BLaER1 treated with 17β-estradiol and CSF1 and Interleukin-3, amounts not matched to agents 10 nM and 100 nM (cell line): ENCODE results near the gene ENDOV.

Experiments used
- H3K27ac ChIP-seq, 11 experiments: shearing (Covaris generic); formaldehyde crosslinking; 2 replicates each; pipeline ENCODE4 v1.8.1; 2022
- H3K27me3 ChIP-seq, 11 experiments: shearing (Covaris generic); formaldehyde crosslinking; 2 replicates each; pipeline ENCODE4 v1.8.1; 2022
- H3K36me3 ChIP-seq, 11 experiments: shearing (Covaris generic); formaldehyde crosslinking; 2 replicates each; pipeline ENCODE4 v1.8.1; 2022
- H3K4me1 ChIP-seq, 10 experiments: shearing (Covaris generic); formaldehyde crosslinking; 2 replicates each; pipeline ENCODE4 v1.8.1; 2022
- H3K4me2 ChIP-seq, 11 experiments: shearing (Covaris generic); formaldehyde crosslinking; 2 replicates each; pipeline ENCODE4 v1.8.1; 2022
- H3K4me3 ChIP-seq, 10 experiments: shearing (Covaris generic); formaldehyde crosslinking; 2 replicates each; pipeline ENCODE4 v1.8.1; 2022
- H3K9ac ChIP-seq, 11 experiments: shearing (Covaris generic); formaldehyde crosslinking; 2 replicates each; pipeline ENCODE4 v1.8.1; 2022
- H3K9me3 ChIP-seq, 11 experiments: shearing (Covaris generic); formaldehyde crosslinking; replicated peaks in 1 of 11; 2 replicates each; pipeline ENCODE4 v1.8.1; 2022
- H4K20me1 ChIP-seq, 11 experiments: shearing (Covaris generic); formaldehyde crosslinking; 2 replicates each; pipeline ENCODE4 v1.8.1; 2022
- Cebpa-rat ChIP-seq, 11 experiments: shearing (Covaris generic); IDR thresholded peaks; 2 replicates each; pipeline ENCODE4 v1.8.1; 2022

The ENDOV gene

GRCh38 chr17:80416260-80416939 is 1.4 kb downstream of the ENDOV start:
- H3K4me2 ChIP-seq = peak overlapping the region; percentile 91 to 100 (median 99)
- no peak for TF ChIP-seq Cebpa-rat (IDR thresholded peaks at IDR 0.05)
- H3K4me1 ChIP-seq = peaks cover 13 to 28% (median 18%) of the 10 kb centered on the region in 10 experiments
- peaks cover 16 to 45% (median 37%) of the 10 kb centered on the region in 11 experiments for H3K27me3 ChIP-seq
- peaks cover 0 to 30% (median 12%) of the 10 kb centered on the region in 11 experiments; a peak in 14 of 22 replicates for H3K36me3 ChIP-seq
- peak overlapping the region in 9 of 10 experiments; percentile 72 to 94 (median 82); a peak in 17 of 20 replicates for H3K4me3 ChIP-seq
- H3K9me3 ChIP-seq = no peaks in the 10 kb centered on the region
- no peak overlapping the region for H3K27ac ChIP-seq
- peak overlapping the region in 5 of 11 experiments; percentile 80 to 92 (median 88); a peak in 9 of 22 replicates for H3K9ac ChIP-seq
- H4K20me1 ChIP-seq = peaks cover 0 to 40% (median 0%) of the 10 kb centered on the region in 11 experiments; a peak in 11 of 22 replicates

GRCh38 chr17:80416940-80417293 is 1.9 kb downstream of the ENDOV start:
- Histone ChIP-seq H3K27me3 (peaks cover 16 to 40% (median 32%) of the 10 kb centered on the region in 11 experiments), H3K4me2 (no peak overlapping the region), H3K4me3 (no peak overlapping the region), H3K36me3 (peaks cover 0 to 30% (median 12%) of the 10 kb centered on the region in 11 experiments; a peak in 14 of 22 replicates), H3K9ac (no peak overlapping the region), H3K9me3 (no peaks in the 10 kb centered on the region), H4K20me1 (peaks cover 0 to 46% (median 3%) of the 10 kb centered on the region in 11 experiments; a peak in 11 of 22 replicates), H3K27ac (no peak overlapping the region), H3K4me1 (peaks cover 13 to 32% (median 22%) of the 10 kb centered on the region in 10 experiments)
- TF ChIP-seq Cebpa-rat (IDR thresholded peaks at IDR 0.05) = no peak

GRCh38 chr17:80418589-80418988 is 3.6 kb downstream of the ENDOV start:
- Histone ChIP-seq H3K27me3 (peaks cover 13 to 23% (median 16%) of the 10 kb centered on the region in 11 experiments), H3K27ac (no peak overlapping the region), H4K20me1 (peaks cover 0 to 60% (median 4%) of the 10 kb centered on the region in 11 experiments; a peak in 12 of 22 replicates), H3K36me3 (peaks cover 0 to 30% (median 12%) of the 10 kb centered on the region in 11 experiments; a peak in 14 of 22 replicates), H3K9me3 (no peaks in the 10 kb centered on the region), H3K9ac (no peak overlapping the region), H3K4me2 (no peak overlapping the region), H3K4me3 (no peak overlapping the region), H3K4me1 (peaks cover 22 to 49% (median 38%) of the 10 kb centered on the region in 10 experiments)
- peak in 1 of 11 experiments; percentile 27; a peak in 1 of 22 replicates for TF ChIP-seq Cebpa-rat (IDR thresholded peaks at IDR 0.05)

- TF ChIP-seq Cebpa-rat (IDR thresholded peaks at IDR 0.05) = no peak
Observed at GRCh38 chr17:80419255-80419654, 4.3 kb downstream of the ENDOV start.

GRCh38 chr17:80421381-80422090 is 6.6 kb downstream of the ENDOV start:
- peaks cover 28 to 56% (median 47%) of the 10 kb centered on the region in 10 experiments for H3K4me1 ChIP-seq
- H3K27me3 ChIP-seq = peaks cover 0 to 29% (median 0%) of the 10 kb centered on the region in 11 experiments; a peak in 8 of 22 replicates
- no peak for TF ChIP-seq Cebpa-rat (IDR thresholded peaks at IDR 0.05)
- peaks cover 0 to 30% (median 12%) of the 10 kb centered on the region in 11 experiments; a peak in 14 of 22 replicates for H3K36me3 ChIP-seq
- H3K27ac ChIP-seq = no peak overlapping the region
- no peak overlapping the region for H3K4me3 ChIP-seq
- H4K20me1 ChIP-seq = peaks cover 0 to 89% (median 25%) of the 10 kb centered on the region in 11 experiments; a peak in 19 of 22 replicates
- H3K9ac ChIP-seq = no peak overlapping the region
- peak overlapping the region in 5 of 11 experiments; percentile 83 to 97 (median 93); a peak in 5 of 22 replicates for H3K4me2 ChIP-seq
- H3K9me3 ChIP-seq = no peaks in the 10 kb centered on the region

More at GRCh38 chr17:80419255-80419654, 4.3 kb downstream of the ENDOV start:
- Histone ChIP-seq H3K4me1 (peaks cover 27 to 50% (median 41%) of the 10 kb centered on the region in 10 experiments), H3K4me2 (no peak overlapping the region), H3K27me3 (peaks cover 7 to 17% (median 11%) of the 10 kb centered on the region in 11 experiments), H3K36me3 (peaks cover 0 to 30% (median 12%) of the 10 kb centered on the region in 11 experiments; a peak in 14 of 22 replicates), H3K27ac (no peak overlapping the region), H4K20me1 (peaks cover 0 to 67% (median 9%) of the 10 kb centered on the region in 11 experiments; a peak in 16 of 22 replicates), H3K4me3 (no peak overlapping the region), H3K9me3 (no peaks in the 10 kb centered on the region), H3K9ac (no peak overlapping the region)

- Histone ChIP-seq H3K4me2 (peak overlapping the region in 9 of 11 experiments; percentile 7 to 97 (median 83); a peak in 13 of 22 replicates), H3K4me1 (peaks cover 28 to 60% (median 55%) of the 10 kb centered on the region in 10 experiments), H3K4me3 (no peak overlapping the region), H3K27ac (no peak overlapping the region), H3K9ac (no peak overlapping the region), H3K27me3 (peaks cover 0 to 29% (median 0%) of the 10 kb centered on the region in 11 experiments; a peak in 8 of 22 replicates), H4K20me1 (peaks cover 0 to 93% (median 30%) of the 10 kb centered on the region in 11 experiments; a peak in 19 of 22 replicates), H3K9me3 (no peaks in the 10 kb centered on the region), H3K36me3 (peaks cover 0 to 26% (median 8%) of the 10 kb centered on the region in 11 experiments; a peak in 14 of 22 replicates)
- TF ChIP-seq Cebpa-rat (IDR thresholded peaks at IDR 0.05) = no peak
Observed at GRCh38 chr17:80422276-80422675, 7.3 kb downstream of the ENDOV start.

- no peak overlapping the region for H3K27ac ChIP-seq
- peaks cover 0 to 19% (median 2%) of the 10 kb centered on the region in 11 experiments; a peak in 10 of 22 replicates for H3K36me3 ChIP-seq
- peak overlapping the region; percentile 59 to 97 (median 83) for H3K4me2 ChIP-seq
- H3K9me3 ChIP-seq = no peaks in the 10 kb centered on the region
- peaks cover 0 to 29% (median 0%) of the 10 kb centered on the region in 11 experiments; a peak in 8 of 22 replicates for H3K27me3 ChIP-seq
- peaks cover 28 to 63% (median 57%) of the 10 kb centered on the region in 10 experiments for H3K4me1 ChIP-seq
- H3K9ac ChIP-seq = no peak overlapping the region; a peak in 1 of 22 replicates
- TF ChIP-seq Cebpa-rat (IDR thresholded peaks at IDR 0.05) = no peak
- H4K20me1 ChIP-seq = peaks cover 0 to 94% (median 34%) of the 10 kb centered on the region in 11 experiments; a peak in 19 of 22 replicates
- no peak overlapping the region for H3K4me3 ChIP-seq
Observed at GRCh38 chr17:80422981-80423380, 8.0 kb downstream of the ENDOV start.

GRCh38 chr17:80423536-80424225 is 8.7 kb downstream of the ENDOV start:
- no peak for TF ChIP-seq Cebpa-rat (IDR thresholded peaks at IDR 0.05)
- H3K27me3 ChIP-seq = peaks cover 0 to 29% (median 0%) of the 10 kb centered on the region in 11 experiments; a peak in 8 of 22 replicates
- H3K4me1 ChIP-seq = peaks cover 28 to 63% (median 57%) of the 10 kb centered on the region in 10 experiments
- H3K9me3 ChIP-seq = no peaks in the 10 kb centered on the region
- H3K36me3 ChIP-seq = peaks cover 0 to 13% (median 0%) of the 10 kb centered on the region in 11 experiments; a peak in 4 of 22 replicates
- H3K27ac ChIP-seq = no peak overlapping the region
- peak overlapping the region; percentile 52 to 97 (median 83) for H3K4me2 ChIP-seq
- H3K4me3 ChIP-seq = peak overlapping the region in 1 of 10 experiments; percentile 4; a peak in 2 of 20 replicates
- peaks cover 0 to 94% (median 34%) of the 10 kb centered on the region in 11 experiments; a peak in 19 of 22 replicates for H4K20me1 ChIP-seq
- H3K9ac ChIP-seq = peak overlapping the region in 4 of 11 experiments; percentile 1 to 57 (median 36); a peak in 3 of 22 replicates
